H1 (cell line): ENCODE results near the gene ZACN. TPM values are rescaled to one million over a fixed set of nuclear protein-coding genes. Genes with fewer than 3 reads are reported as not detected.

Experiments
- CTCF ChIA-PET: fragments of 300-600 bp; sonication (Branson Sonifier 250); formaldehyde crosslinking; loops from one replicate; lab custom pipeline; 2021; ENCODE audit not compliant: partially characterized antibody; lab: Charles Lee
- POLR2A ChIA-PET: fragments of 300-600 bp; sonication (Branson Sonifier 250); formaldehyde crosslinking; loops from one replicate; lab custom pipeline; 2021; ENCODE audit warnings: inconsistent platforms; ENCODE audit not compliant: partially characterized antibody; lab: Charles Lee
- DNase-seq, 2 experiments: peaks; one replicate each; pipeline versions ENCODE4 v3.0.0 to v3.0.0-alpha.2; 2010 to 2022; ENCODE audit warnings: low spot score in 2 of 2, low read depth in 1 of 2, mixed read lengths in 1 of 2
- FAIRE-seq: peaks from 2 replicates; lab custom pipeline; 2011; peaks lifted over from hg19 to GRCh38; lab: Jason Lieb, UNC
- H2AFZ ChIP-seq: 2 replicates; pipeline ENCODE4 v1.8.1; 2012; ENCODE audit warnings: low read length, inconsistent platforms
- H2AK5ac ChIP-seq: 2 replicates; pipeline ENCODE4 v1.6.1; 2013; ENCODE audit warnings: low read depth, low read length
- H2BK120ac ChIP-seq: replicated peaks from 2 replicates; pipeline ENCODE3; 2013; ENCODE audit warnings: low read depth, low read length, inconsistent platforms
- H2BK12ac ChIP-seq: 2 replicates; pipeline ENCODE4 v1.6.1; 2013; ENCODE audit warnings: low read depth, low read length
- H2BK15ac ChIP-seq: 2 replicates; pipeline ENCODE4 v1.6.1; 2013; ENCODE audit warnings: low read length
- H2BK20ac ChIP-seq: 2 replicates; pipeline ENCODE4 v1.6.1; 2013; ENCODE audit warnings: low read length
- H2BK5ac ChIP-seq: 2 replicates; pipeline ENCODE4 v1.6.1; 2013; ENCODE audit warnings: low read depth, low read length
- H3K14ac ChIP-seq: 2 replicates; pipeline ENCODE4 v1.6.1; 2013; ENCODE audit warnings: inconsistent platforms; ENCODE audit not compliant: insufficient read length
- H3K18ac ChIP-seq: 2 replicates; pipeline ENCODE4 v1.6.1; 2013; ENCODE audit warnings: low read length; ENCODE audit errors: extremely low read depth
- H3K23ac ChIP-seq: 2 replicates; pipeline ENCODE4 v1.6.1; 2013; ENCODE audit warnings: inconsistent platforms; ENCODE audit not compliant: insufficient read length
- H3K23me2 ChIP-seq: 2 replicates; pipeline ENCODE4 v1.6.1; 2013; ENCODE audit warnings: low read depth, low read length
- H3K27ac ChIP-seq: 2 replicates; pipeline ENCODE4 v1.6.1; 2011; ENCODE audit warnings: low read depth, low read length, inconsistent platforms
- H3K27me3 ChIP-seq, 4 experiments: replicated peaks in 1 of 4; 1 replicate in 1 of 4; 2 replicates in 3 of 4; pipeline versions ENCODE4 v1.6.1 to v1.8.1; 2011 to 2013; ENCODE audit warnings: low read length in 3 of 4, mild to moderate bottlenecking in 3 of 4, inconsistent platforms in 2 of 4, mixed read lengths in 2 of 4, moderate library complexity in 1 of 4; ENCODE audit not compliant: control insufficient read depth in 3 of 4, insufficient read depth in 3 of 4; ENCODE audit errors: extremely low read depth in 1 of 4
- H3K36me3 ChIP-seq, 4 experiments: 2 replicates each; pipeline versions ENCODE4 v1.6.1 to v1.8.1; 2011 to 2013; ENCODE audit warnings: mild to moderate bottlenecking in 4 of 4, low read length in 3 of 4, moderate library complexity in 2 of 4, control low read depth in 1 of 4, inconsistent platforms in 1 of 4; ENCODE audit not compliant: insufficient read depth in 4 of 4, control insufficient read depth in 2 of 4
- H3K4ac ChIP-seq: replicated peaks from 2 replicates; pipeline ENCODE3; 2013; ENCODE audit warnings: low read length, low read depth, mixed read lengths, inconsistent platforms; ENCODE audit not compliant: insufficient read length
- H3K4me1 ChIP-seq, 4 experiments: replicated peaks in 1 of 4; 1 replicate in 1 of 4; 2 replicates in 3 of 4; pipeline versions ENCODE4 v1.6.1 to v1.8.1; 2011 to 2013; ENCODE audit warnings: low read length in 3 of 4, inconsistent platforms in 2 of 4, mixed read lengths in 1 of 4; ENCODE audit not compliant: insufficient read depth in 4 of 4, control insufficient read depth in 3 of 4
- H3K4me2 ChIP-seq, 2 experiments: 2 replicates each; pipeline versions ENCODE4 v1.6.1 to v1.8.1; 2011 to 2013; ENCODE audit warnings: low read depth in 2 of 2, low read length in 2 of 2, control low read depth in 1 of 2, inconsistent platforms in 1 of 2, mild to moderate bottlenecking in 1 of 2; ENCODE audit not compliant: insufficient read depth in 1 of 2
- H3K4me3 ChIP-seq, 4 experiments: fragments of 200-600, 300-600 bp in 1 of 4; sonication (generic), shearing (Covaris generic), sonication (Bioruptor Twin) in 1 of 4; 2 replicates each; pipeline versions ENCODE4 v1.5.1 to v1.8.1; 2011 to 2016; ENCODE audit warnings: low read length in 4 of 4, low read depth in 3 of 4, control low read depth in 2 of 4, inconsistent platforms in 2 of 4, mild to moderate bottlenecking in 2 of 4, mixed read lengths in 1 of 4, moderate library complexity in 1 of 4; ENCODE audit not compliant: insufficient read depth in 2 of 4; ENCODE audit errors: extremely low read depth in 1 of 4
- H3K56ac ChIP-seq: replicated peaks from 2 replicates; pipeline ENCODE3; 2013; ENCODE audit warnings: low read depth, mild to moderate bottlenecking, mixed read lengths, low read length, inconsistent platforms; ENCODE audit not compliant: insufficient read length
- H3K79me1 ChIP-seq: 2 replicates; pipeline ENCODE4 v1.6.1; 2013; ENCODE audit warnings: low read depth, low read length, control low read depth
- H3K79me2 ChIP-seq, 2 experiments: 2 replicates each; pipeline versions ENCODE4 v1.6.1 to v1.8.1; 2012 to 2013; ENCODE audit warnings: low read length in 2 of 2, mild to moderate bottlenecking in 2 of 2, inconsistent platforms in 1 of 2; ENCODE audit not compliant: insufficient read depth in 2 of 2, control insufficient read depth in 1 of 2
- H3K9ac ChIP-seq, 4 experiments: replicated peaks in 1 of 4; 1 replicate in 1 of 4; 2 replicates in 3 of 4; pipeline versions ENCODE4 v1.6.1 to v1.8.1; 2011 to 2013; ENCODE audit warnings: low read depth in 3 of 4, low read length in 3 of 4, control low read depth in 2 of 4, mild to moderate bottlenecking in 2 of 4, moderate library complexity in 2 of 4, inconsistent platforms in 1 of 4; ENCODE audit errors: extremely low read depth in 1 of 4
- H3K9me3 ChIP-seq, 2 experiments: 2 replicates each; pipeline versions ENCODE4 v1.6.1 to v1.8.1; 2012 to 2013; ENCODE audit warnings: mild to moderate bottlenecking in 2 of 2, moderate library complexity in 2 of 2, control low read depth in 1 of 2, inconsistent platforms in 1 of 2, low read depth in 1 of 2, low read length in 1 of 2, mixed read lengths in 1 of 2; ENCODE audit not compliant: insufficient read depth in 2 of 2
- H4K20me1 ChIP-seq, 2 experiments: replicated peaks in 1 of 2; 2 replicates each; pipeline versions ENCODE3 to v1.8.1; 2011 to 2013; ENCODE audit warnings: inconsistent platforms in 2 of 2, low read length in 2 of 2, mild to moderate bottlenecking in 1 of 2; ENCODE audit not compliant: insufficient read depth in 2 of 2, control insufficient read depth in 1 of 2
- H4K5ac ChIP-seq: 2 replicates; pipeline ENCODE4 v1.6.1; 2013; ENCODE audit warnings: low read length, low read depth, mixed read lengths, inconsistent platforms; ENCODE audit not compliant: insufficient read length
- H4K8ac ChIP-seq: 2 replicates; pipeline ENCODE4 v1.8.0; 2013; ENCODE audit warnings: mild to moderate bottlenecking, moderate library complexity, low read length, inconsistent platforms; ENCODE audit not compliant: insufficient read depth; ENCODE audit errors: extremely low read depth
- H4K91ac ChIP-seq: replicated peaks from 2 replicates; pipeline ENCODE3; 2013; ENCODE audit warnings: low read length, mixed read lengths, inconsistent platforms; ENCODE audit not compliant: insufficient read length
- BRCA1 ChIP-seq: IDR thresholded peaks from 2 replicates; pipeline ENCODE4 v1.6.1; 2012; ENCODE audit warnings: low read depth, low read length, improper control_type of control experiment
- CHD2 ChIP-seq: IDR thresholded peaks from 2 replicates; pipeline ENCODE4 v1.6.1; 2012; ENCODE audit warnings: low read length, improper control_type of control experiment
- HDAC6 ChIP-seq: IDR thresholded peaks from one replicate; pipeline ENCODE4 v1.7.1; 2012; ENCODE audit warnings: low read depth, mild to moderate bottlenecking, inconsistent platforms, low read length, moderate library complexity
- JUN ChIP-seq: IDR thresholded peaks from 2 replicates; pipeline ENCODE4 v1.6.1; 2011; ENCODE audit warnings: low read depth, mild to moderate bottlenecking, improper control_type of control experiment, low read length
- NANOG ChIP-seq: IDR thresholded peaks from 2 replicates; pipeline ENCODE4 v1.6.1; 2011; ENCODE audit warnings: low read length, low read depth, mild to moderate bottlenecking, inconsistent platforms; ENCODE audit not compliant: insufficient read depth, poor library complexity, severe bottlenecking
- SIN3A ChIP-seq, 2 experiments: IDR thresholded peaks in 1 of 2; conservative IDR thresholded peaks in 1 of 2; 2 replicates each; pipeline ENCODE4 v1.6.1; 2011 to 2012; ENCODE audit warnings: low read length in 2 of 2, improper control_type of control experiment in 1 of 2, low read depth in 1 of 2, mild to moderate bottlenecking in 1 of 2
- WGBS, 2 experiments: shearing (Covaris generic) in 1 of 2; methylation state at CpG; one replicate each; pipeline versions ENCODE4 v1.1.6 to v1.1.7; 2013 to 2015; ENCODE audit warnings: low lambda C conversion rate in 2 of 2, mixed read lengths in 2 of 2, inconsistent platforms in 1 of 2, low coverage in 1 of 2, missing lambda C conversion rate in 1 of 2; ENCODE audit not compliant: insufficient replicate concordance in 2 of 2, insufficient coverage in 1 of 2, insufficient read length in 1 of 2; ENCODE audit errors: extremely low coverage in 1 of 2, missing lambda C conversion rate in 1 of 2; 5-methylcytosine and 5-hydroxymethylcytosine counted together
- polyA plus RNA-seq, 7 experiments: library from polyadenylated mRNA; depleted of rRNA in 3 of 7; stranded (reverse) in 5 of 7; unstranded in 2 of 7; fragments of >200 nt in 5 of 7; fragments of 200-250 nt in 2 of 7; gene quantifications; 1 replicate in 5 of 7; 2 replicates in 1 of 7; 4 replicates in 1 of 7; pipeline versions ENCODE4 v1.2.1 to v1.2.3, GENCODE V29; 2011 to 2013; ENCODE audit warnings: missing spikeins in 2 of 7, mixed read lengths in 2 of 7
- total RNA-seq: library from RNA; stranded (reverse); fragmentation: NEBNext Ultra II Directional; extraction: Animal tissue kit (Norgen Biotek cat#: 25700); gene quantifications from 2 replicates; pipeline ENCODE4 v1.2.1, GENCODE V29; 2021

Gene ZACN
- total and polyA plus RNA-seq, 2 of the 8 experiments (the other 6 are each of a cell fraction or from before 2014, with no cell fraction given), result 0.26 TPM; not detected in 1

DNA sequence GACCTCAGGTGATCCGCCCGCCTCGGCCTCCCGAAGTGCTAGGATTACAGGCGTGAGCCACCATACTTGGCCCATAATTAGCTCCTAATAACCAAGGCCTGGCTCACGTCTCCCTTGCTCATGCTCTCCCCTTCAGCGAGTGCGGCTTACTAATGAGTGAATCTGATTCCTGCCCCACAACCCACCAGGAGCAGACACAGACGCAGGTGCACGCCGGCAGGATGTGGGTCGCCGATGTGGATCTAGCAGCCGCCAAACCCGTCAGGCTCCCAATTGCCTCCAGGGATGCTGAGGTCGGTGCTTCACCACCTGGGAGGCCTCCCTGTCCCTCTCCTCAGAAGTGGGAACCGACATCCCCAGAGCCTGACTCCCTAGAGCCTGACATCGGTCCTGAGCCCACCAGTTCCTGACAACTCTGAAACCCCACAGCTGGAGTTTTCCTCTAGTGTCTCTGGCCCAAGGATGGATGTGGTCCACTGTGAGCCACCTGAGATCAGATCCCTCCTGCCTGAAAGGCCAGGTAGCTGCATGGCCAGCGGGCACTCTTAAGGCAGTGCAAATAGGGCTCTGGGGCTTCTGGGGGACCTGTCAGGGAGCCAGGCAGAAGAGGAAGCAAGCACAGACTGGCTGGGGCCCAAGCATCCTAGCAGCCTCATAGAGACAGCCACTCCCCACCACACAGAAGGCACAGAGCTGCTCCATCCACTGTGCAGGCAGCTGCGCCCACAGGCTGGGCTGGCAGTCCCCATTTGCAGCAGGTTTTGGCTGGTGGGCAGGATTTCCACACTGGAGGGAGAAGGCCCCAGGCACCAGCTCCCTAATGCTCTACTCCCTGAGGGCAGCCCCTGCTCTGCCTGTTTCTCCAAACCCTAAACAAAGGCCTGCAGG is 13.8 kb downstream of the ZACN start:
- Histone ChIP-seq H4K5ac (no peak overlapping the region), H3K4ac (no peak overlapping the region), H2AK5ac (no peak overlapping the region), H3K18ac (no peak overlapping the region), H3K14ac (no peak overlapping the region), H3K36me3 (peaks cover 27 to 67% (median 40%) of the 10 kb centered on the region in 4 experiments; a peak in 7 of 8 replicates), H3K4me3 (no peak overlapping the region), H3K56ac (no peak overlapping the region), H4K8ac (no peak overlapping the region), H4K91ac (no peak overlapping the region), H2BK15ac (no peak overlapping the region), H4K20me1 (peaks cover 0 to 10% of the 10 kb centered on the region in 2 experiments), H3K27ac (no peak overlapping the region), H3K23me2 (no peaks in the 10 kb centered on the region), H3K79me1 (peaks cover under 1% of the 10 kb centered on the region; the same call in 1 of the 2 replicates), H2BK20ac (no peak overlapping the region), H2BK12ac (no peak overlapping the region), H2BK120ac (no peak overlapping the region), H3K4me2 (no peak overlapping the region), H3K23ac (no peak overlapping the region), H2AFZ (no peak overlapping the region), H3K9ac (no peak overlapping the region), H2BK5ac (no peak overlapping the region; the same call in 1 of the 2 replicates), H3K79me2 (no peaks in the 10 kb centered on the region), H3K9me3 (no peaks in the 10 kb centered on the region), H3K4me1 (no peaks in the 10 kb centered on the region), H3K27me3 (no peaks in the 10 kb centered on the region)
- 96% methylated on average over 19 of the region's 20 CpGs; no CpG with 5 or more reads in 1 of the 2 experiments for WGBS, 2 experiments
- FAIRE-seq (no peak), DNase-seq (no peak)
- ChIA-PET POLR2A (interaction anchor here (0.6 to 2.2 kb wide), 4 partner anchors 10 to 172 kb away, joined by 3 to 19 read pairs (median 4); partner anchors contain the start of genes EXOC7 and GALR2), CTCF (interaction anchor here (0.7 to 2.8 kb wide), 9 partner anchors 9 to 245 kb away, joined by 3 to 11 read pairs (median 5); partner anchors contain the start of genes EXOC7 and ZACN)
- TF ChIP-seq HDAC6 (no peak), NANOG (no peak), SIN3A (conservative IDR thresholded peaks at IDR 0.05 in 1 of 2, IDR thresholded peaks at IDR 0.05 in 1 of 2; ENCODE audit: low read depth in 1 of 2, low read length in 2 of 2) (no peak), JUN (no peak), CHD2 (no peak), BRCA1 (no peak)
